Natural killer cell treated with Interleukin-12 subunit alpha and Interleukin-12 subunit beta and Interleukin-15 and Interleukin-18, amount 100 ng/mL, for 72 hours (primary cell): Measurements from ENCODE around the gene PRDM11. TPM values are rescaled to one million over a fixed set of nuclear protein-coding genes. Genes with fewer than 3 reads are reported as not detected.

Experiments used
- ATAC-seq, 2 donors: fragments of 150-1000 bp; cut with Tn5 transposase in 1 of 2; sonication (Bioruptor Pico), chemical (Tn5 transposase) in 1 of 2; 2 replicates each; pipeline ENCODE4 v1.10.0; 2021
- DNase-seq: peaks from one replicate; pipeline ENCODE4 v3.0.0; 2022; ENCODE audit warnings: low spot score
- H3K27ac Mint-ChIP-seq, 2 donors: 1 replicate in 1 of 2; 2 replicates in 1 of 2; pipeline ENCODE4 v1.8.0; 2022; ENCODE audit warnings: mixed read lengths in 2 of 2, mild to moderate bottlenecking in 1 of 2, moderate library complexity in 1 of 2
- H3K27me3 Mint-ChIP-seq, 2 donors: 1 replicate in 1 of 2; 2 replicates in 1 of 2; pipeline ENCODE4 v1.8.0; 2022; ENCODE audit warnings: mixed read lengths in 2 of 2
- H3K36me3 Mint-ChIP-seq: one replicate; pipeline ENCODE4 v1.8.0; 2022; ENCODE audit warnings: mixed read lengths
- H3K4me1 Mint-ChIP-seq, 2 donors: 1 replicate in 1 of 2; 2 replicates in 1 of 2; pipeline ENCODE4 v1.8.0; 2022; ENCODE audit warnings: low read depth in 2 of 2, mixed read lengths in 2 of 2, mild to moderate bottlenecking in 1 of 2
- H3K4me3 Mint-ChIP-seq: one replicate; pipeline ENCODE4 v1.8.0; 2022; ENCODE audit warnings: mixed read lengths
- H3K9me3 Mint-ChIP-seq: 2 replicates; pipeline ENCODE4 v1.8.0; 2022; ENCODE audit warnings: mixed read lengths
- total RNA-seq, 2 donors: library from RNA; stranded (reverse); gene quantifications; one replicate each; pipeline ENCODE4 v1.2.3, GENCODE V29; 2022

Gene PRDM11
- total RNA-seq, 2 donors from 2014 or later = 3.5 to 6.6 TPM

- Mint-ChIP-seq H3K27me3 (peaks cover 0 to 2% of the 10 kb centered on the region in 2 donors), H3K4me3 (peak overlapping the region; percentile 66), H3K4me1 (peaks cover 0 to 5% of the 10 kb centered on the region in 2 donors), H3K36me3 (no peaks in the 10 kb centered on the region), H3K27ac (no peak overlapping the region), H3K9me3 (no peaks in the 10 kb centered on the region)
- peak; percentile 60 to 76 for ATAC-seq
- DNase-seq = no peak
Observed at GRCh38 chr11:45180179-45180847, 33.9 kb downstream of the PRDM11 start.

GRCh38 chr11:45180848-45181192 is 34.4 kb downstream of the PRDM11 start:
- DNase-seq (peak; percentile 67), ATAC-seq (peak; percentile 86 to 87)
- peaks cover 0 to 2% of the 10 kb centered on the region in 2 donors for H3K27me3 Mint-ChIP-seq
- no peak overlapping the region for H3K4me3 Mint-ChIP-seq
- H3K4me1 Mint-ChIP-seq = peaks cover 0 to 5% of the 10 kb centered on the region in 2 donors
- H3K36me3 Mint-ChIP-seq = no peaks in the 10 kb centered on the region
- no peaks in the 10 kb centered on the region for H3K9me3 Mint-ChIP-seq
- H3K27ac Mint-ChIP-seq = no peak overlapping the region

- Mint-ChIP-seq H3K4me3 (peak overlapping the region; percentile 29), H3K27me3 (peaks cover 0 to 2% of the 10 kb centered on the region in 2 donors), H3K36me3 (no peaks in the 10 kb centered on the region), H3K27ac (no peak overlapping the region), H3K4me1 (peaks cover 0 to 5% of the 10 kb centered on the region in 2 donors), H3K9me3 (no peaks in the 10 kb centered on the region)
- ATAC-seq (no peak), DNase-seq (no peak)
Observed at GRCh38 chr11:45181193-45181888, 34.9 kb downstream of the PRDM11 start.

GRCh38 chr11:45181889-45182550 is 35.6 kb downstream of the PRDM11 start:
- Mint-ChIP-seq H3K9me3 (no peaks in the 10 kb centered on the region), H3K36me3 (no peaks in the 10 kb centered on the region), H3K27ac (no peak overlapping the region), H3K4me1 (peaks cover 0 to 5% of the 10 kb centered on the region in 2 donors), H3K4me3 (peak overlapping the region; percentile 29), H3K27me3 (peaks cover 0 to 2% of the 10 kb centered on the region in 2 donors)
- DNase-seq (no peak), ATAC-seq (no peak)

- Mint-ChIP-seq H3K4me3 (no peak overlapping the region), H3K36me3 (no peaks in the 10 kb centered on the region)
- no peak for DNase-seq
Observed at GRCh38 chr11:45182902-45183301, 36.5 kb downstream of the PRDM11 start.

GRCh38 chr11:45184640-45185039 is 38.2 kb downstream of the PRDM11 start:
- DNase-seq = no peak

More at GRCh38 chr11:45182902-45183301, 36.5 kb downstream of the PRDM11 start:
- H3K9me3 Mint-ChIP-seq = no peaks in the 10 kb centered on the region
- no peak overlapping the region for H3K27ac Mint-ChIP-seq
- ATAC-seq = no peak
- H3K4me1 Mint-ChIP-seq = peaks cover 0 to 5% of the 10 kb centered on the region in 2 donors
- H3K27me3 Mint-ChIP-seq = peaks cover 0 to 2% of the 10 kb centered on the region in 2 donors

GRCh38 chr11:45185228-45185729 is 38.8 kb downstream of the PRDM11 start:
- Mint-ChIP-seq H3K27ac (no peak overlapping the region), H3K4me1 (peaks cover 0 to 7% of the 10 kb centered on the region in 2 donors), H3K9me3 (no peaks in the 10 kb centered on the region), H3K27me3 (no peaks in the 10 kb centered on the region), H3K4me3 (no peak overlapping the region), H3K36me3 (no peaks in the 10 kb centered on the region)
- ATAC-seq (no peak), DNase-seq (no peak)

More at GRCh38 chr11:45184640-45185039, 38.2 kb downstream of the PRDM11 start:
- Mint-ChIP-seq H3K27ac (no peak overlapping the region), H3K9me3 (no peaks in the 10 kb centered on the region), H3K4me1 (peaks cover 0 to 10% of the 10 kb centered on the region in 2 donors), H3K4me3 (no peak overlapping the region), H3K27me3 (no peaks in the 10 kb centered on the region), H3K36me3 (no peaks in the 10 kb centered on the region)
- no peak for ATAC-seq

GRCh38 chr11:45187375-45187774 is 40.9 kb downstream of the PRDM11 start:
- Mint-ChIP-seq H3K36me3 (no peaks in the 10 kb centered on the region), H3K4me1 (peaks cover 0 to 4% of the 10 kb centered on the region in 2 donors), H3K4me3 (no peak overlapping the region), H3K27me3 (no peaks in the 10 kb centered on the region), H3K9me3 (no peaks in the 10 kb centered on the region), H3K27ac (no peak overlapping the region)
- DNase-seq (no peak), ATAC-seq (no peak)

- DNase-seq (no peak), ATAC-seq (no peak)
- no peak overlapping the region for H3K27ac Mint-ChIP-seq
Observed at GRCh38 chr11:45188127-45188526, 41.7 kb downstream of the PRDM11 start.

GRCh38 chr11:45189230-45189629 is 42.8 kb downstream of the PRDM11 start:
- Mint-ChIP-seq H3K27ac (no peak overlapping the region), H3K9me3 (no peaks in the 10 kb centered on the region), H3K36me3 (no peaks in the 10 kb centered on the region), H3K4me1 (peaks cover 0 to 4% of the 10 kb centered on the region in 2 donors), H3K27me3 (no peaks in the 10 kb centered on the region), H3K4me3 (no peak overlapping the region)
- ATAC-seq = no peak
- DNase-seq = no peak

More at GRCh38 chr11:45188127-45188526, 41.7 kb downstream of the PRDM11 start:
- H3K4me3 Mint-ChIP-seq = no peak overlapping the region
- H3K9me3 Mint-ChIP-seq = no peaks in the 10 kb centered on the region
- peaks cover 0 to 4% of the 10 kb centered on the region in 2 donors for H3K4me1 Mint-ChIP-seq
- H3K36me3 Mint-ChIP-seq = no peaks in the 10 kb centered on the region
- no peaks in the 10 kb centered on the region for H3K27me3 Mint-ChIP-seq

GRCh38 chr11:45193695-45194094 is 47.3 kb downstream of the PRDM11 start:
- Mint-ChIP-seq H3K36me3 (no peaks in the 10 kb centered on the region), H3K9me3 (no peaks in the 10 kb centered on the region), H3K4me1 (no peaks in the 10 kb centered on the region), H3K27me3 (no peaks in the 10 kb centered on the region), H3K4me3 (no peak overlapping the region), H3K27ac (no peak overlapping the region)
- no peak for DNase-seq
- no peak for ATAC-seq

- no peak overlapping the region for H3K27ac Mint-ChIP-seq
- no peaks in the 10 kb centered on the region for H3K36me3 Mint-ChIP-seq
- no peak for ATAC-seq
- H3K4me1 Mint-ChIP-seq = peaks cover 6 to 7% of the 10 kb centered on the region in 2 donors
- no peaks in the 10 kb centered on the region for H3K27me3 Mint-ChIP-seq
- no peak for DNase-seq
- H3K4me3 Mint-ChIP-seq = no peak overlapping the region
- H3K9me3 Mint-ChIP-seq = peaks cover 3% of the 10 kb centered on the region
Observed at GRCh38 chr11:45204761-45205160, 58.3 kb downstream of the PRDM11 start.

- Mint-ChIP-seq H3K36me3 (no peaks in the 10 kb centered on the region), H3K27me3 (no peaks in the 10 kb centered on the region), H3K9me3 (peaks cover 3% of the 10 kb centered on the region), H3K4me1 (peaks cover 6 to 9% of the 10 kb centered on the region in 2 donors), H3K4me3 (no peak overlapping the region), H3K27ac (no peak overlapping the region)
- ATAC-seq (no peak), DNase-seq (no peak)
Observed at GRCh38 chr11:45205978-45206377, 59.5 kb downstream of the PRDM11 start.

GRCh38 chr11:45208135-45208534 is 61.7 kb downstream of the PRDM11 start:
- no peak overlapping the region for H3K4me3 Mint-ChIP-seq
- no peak for DNase-seq
- ATAC-seq = no peak
- no peaks in the 10 kb centered on the region for H3K36me3 Mint-ChIP-seq
- no peaks in the 10 kb centered on the region for H3K27me3 Mint-ChIP-seq
- H3K4me1 Mint-ChIP-seq = peaks cover 0 to 3% of the 10 kb centered on the region in 2 donors
- peaks cover under 1% of the 10 kb centered on the region for H3K9me3 Mint-ChIP-seq
- no peak overlapping the region for H3K27ac Mint-ChIP-seq
